Fibroblast of villous mesenchyme (primary cell): ENCODE results near the gene CDH13. TPM values are rescaled to one million over a fixed set of nuclear protein-coding genes. Genes with fewer than 3 reads are reported as not detected.
A peak's percentile ranks its signal among the peaks of the same experiment; 100 is the strongest.

ENCODE experiments used
- DNase-seq: peaks from one replicate; pipeline ENCODE4 v3.0.0-alpha.2; 2010; ENCODE audit warnings: low read depth
- H3K4me3 ChIP-seq: 2 replicates; pipeline ENCODE4 v1.5.1; 2011; ENCODE audit warnings: low read depth, mild to moderate bottlenecking, low read length
- total RNA-seq: library from RNA; depleted of rRNA; stranded (reverse); fragments of >200 nt; gene quantifications from 2 replicates; pipeline ENCODE4 v1.2.3, GENCODE V29; 2012
- TF ChIP-seq, protein P1 (sequence below): IDR thresholded peaks from 2 replicates; pipeline ENCODE4 v1.5.1; 2012; ENCODE audit warnings: low read depth, mild to moderate bottlenecking, low read length; ENCODE audit not compliant: insufficient read depth

The CDH13 gene
- total RNA-seq, 1 donor, result 47.5 TPM

GRCh38 chr16:83130039-83130438 lies 503.3 kb downstream of the CDH13 start:
- TF ChIP-seq, protein P1, sequence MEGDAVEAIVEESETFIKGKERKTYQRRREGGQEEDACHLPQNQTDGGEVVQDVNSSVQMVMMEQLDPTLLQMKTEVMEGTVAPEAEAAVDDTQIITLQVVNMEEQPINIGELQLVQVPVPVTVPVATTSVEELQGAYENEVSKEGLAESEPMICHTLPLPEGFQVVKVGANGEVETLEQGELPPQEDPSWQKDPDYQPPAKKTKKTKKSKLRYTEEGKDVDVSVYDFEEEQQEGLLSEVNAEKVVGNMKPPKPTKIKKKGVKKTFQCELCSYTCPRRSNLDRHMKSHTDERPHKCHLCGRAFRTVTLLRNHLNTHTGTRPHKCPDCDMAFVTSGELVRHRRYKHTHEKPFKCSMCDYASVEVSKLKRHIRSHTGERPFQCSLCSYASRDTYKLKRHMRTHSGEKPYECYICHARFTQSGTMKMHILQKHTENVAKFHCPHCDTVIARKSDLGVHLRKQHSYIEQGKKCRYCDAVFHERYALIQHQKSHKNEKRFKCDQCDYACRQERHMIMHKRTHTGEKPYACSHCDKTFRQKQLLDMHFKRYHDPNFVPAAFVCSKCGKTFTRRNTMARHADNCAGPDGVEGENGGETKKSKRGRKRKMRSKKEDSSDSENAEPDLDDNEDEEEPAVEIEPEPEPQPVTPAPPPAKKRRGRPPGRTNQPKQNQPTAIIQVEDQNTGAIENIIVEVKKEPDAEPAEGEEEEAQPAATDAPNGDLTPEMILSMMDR, result no peak
- DNase-seq, result no peak
- no peak overlapping the region for H3K4me3 ChIP-seq

DNA sequence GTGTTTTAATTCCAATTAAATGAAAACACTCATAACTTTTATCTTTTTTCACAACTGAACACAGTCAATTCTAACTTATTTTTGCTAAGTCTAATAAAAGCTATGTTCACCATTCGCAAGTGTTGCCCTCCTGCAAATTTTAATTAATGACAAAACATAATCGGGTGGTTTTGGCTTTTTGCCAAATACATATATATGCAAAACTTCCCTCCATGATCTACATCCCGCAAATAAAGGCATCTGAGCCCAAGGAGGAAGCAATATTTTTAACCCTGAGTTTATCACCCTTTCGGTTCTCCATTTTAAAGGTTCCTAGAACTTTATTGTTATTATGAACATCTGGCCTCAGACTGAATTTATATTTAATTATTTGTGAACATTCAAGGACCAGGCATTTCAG lies 507.9 kb downstream of the CDH13 start:
- no peak overlapping the region for H3K4me3 ChIP-seq
- TF ChIP-seq, protein P1, result no peak
- DNase-seq, result no peak

DNA sequence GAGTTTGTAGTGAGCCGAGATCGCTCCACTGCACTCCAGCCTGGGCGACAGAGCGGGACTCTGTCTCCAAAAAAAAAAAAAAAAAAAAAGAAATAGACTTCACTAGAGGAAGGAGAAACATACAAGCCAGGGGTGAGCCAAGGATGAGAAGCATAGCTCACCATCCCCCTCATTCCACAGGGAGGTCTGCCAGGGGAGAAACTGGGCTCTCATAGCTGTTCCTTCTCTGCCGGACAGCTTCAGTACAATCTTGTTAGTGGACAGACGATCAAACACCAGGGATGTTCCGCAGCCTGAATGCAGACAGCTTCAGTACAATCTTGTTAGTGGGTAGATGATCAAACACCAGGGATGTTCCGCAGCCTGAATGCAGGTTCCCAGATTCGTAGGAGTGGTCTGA lies 509.6 kb downstream of the CDH13 start:
- H3K4me3 ChIP-seq, result no peak overlapping the region
- TF ChIP-seq, protein P1, result no peak
- peak; percentile 24 for DNase-seq

DNA sequence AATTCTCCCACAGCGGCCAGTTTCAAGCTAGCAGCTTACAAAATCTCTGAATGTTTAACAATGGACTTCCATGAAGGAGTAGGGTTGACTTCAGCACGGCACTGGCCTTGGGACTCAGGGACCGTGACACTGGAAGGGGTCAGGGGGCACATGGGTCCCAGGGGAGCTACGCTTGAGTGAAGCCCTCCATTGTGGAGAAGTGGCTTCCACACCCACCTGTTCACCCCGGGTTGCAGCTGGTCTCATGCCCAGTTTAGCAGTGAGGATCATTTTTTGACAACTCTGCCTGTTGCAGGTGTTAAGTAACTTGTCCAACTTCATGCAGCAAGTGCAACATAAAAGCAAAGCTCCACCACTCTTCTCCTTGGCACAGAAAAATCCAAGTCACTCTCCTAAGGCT lies 510.2 kb downstream of the CDH13 start:
- H3K4me3 ChIP-seq, result peak overlapping the region; percentile 50
- DNase-seq, result no peak
- TF ChIP-seq, protein P1, result no peak

DNA sequence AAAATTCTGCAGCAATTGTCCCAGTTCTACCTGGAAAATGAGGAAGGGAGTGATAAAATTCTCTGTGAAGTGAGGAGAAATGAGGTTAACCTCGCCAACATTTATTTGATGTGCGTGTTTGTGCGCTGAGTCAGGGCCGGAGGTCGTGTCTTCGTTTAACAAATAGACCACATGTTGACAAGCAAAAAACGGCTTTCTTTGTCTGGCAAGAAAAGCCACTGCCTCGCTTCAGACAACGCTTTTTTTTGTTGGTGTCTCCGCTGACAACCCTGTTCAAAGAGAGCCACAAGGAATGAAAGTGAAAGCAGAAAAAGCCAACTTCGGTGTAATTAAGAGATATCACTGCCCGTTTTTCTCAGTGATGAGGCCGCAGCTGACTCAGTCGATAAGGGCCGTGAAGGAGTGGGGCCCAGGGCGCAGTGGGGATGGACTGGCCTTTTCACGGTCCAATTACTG lies 510.6 kb downstream of the CDH13 start:
- peak; percentile 92 for DNase-seq
- peak overlapping the region; percentile 50 for H3K4me3 ChIP-seq
- TF ChIP-seq, protein P1, result no peak

- DNase-seq, result peak; percentile 31
- peak overlapping the region; percentile 50 for H3K4me3 ChIP-seq
These were observed 511.1 kb downstream of the CDH13 start for GRCh38 chr16:83137894-83138293.

More at GRCh38 chr16:83137894-83138293, 511.1 kb downstream of the CDH13 start:
- TF ChIP-seq, protein P1, result no peak
